Astrocyte of the cerebellum (primary cell): ENCODE data around the gene ADCK2.
"Not testable (repeated sequence)": the region's sequence is repeated elsewhere in the genome, so short reads cannot be mapped to it uniquely, and the experiment has no call there.

ENCODE experiments used
- DNase-seq: peaks from one replicate; pipeline ENCODE4 v3.0.0-alpha.2; 2011; ENCODE audit warnings: low read depth
- H3K4me3 ChIP-seq: 2 replicates; pipeline ENCODE4 v1.5.1; 2011; ENCODE audit warnings: mild to moderate bottlenecking, low read depth, low read length, moderate library complexity
- in situ Hi-C: cut with HindIII; loops from 2 replicates; pipeline ENCODE4 v1.10.0; 2017; ENCODE audit warnings: low sequenced_read_pairs
- TF ChIP-seq, protein P1 (sequence below): IDR thresholded peaks from 2 replicates; pipeline ENCODE4 v1.5.1; 2012; ENCODE audit warnings: low read length, low read depth, moderate library complexity, mild to moderate bottlenecking; ENCODE audit errors: missing control alignments

ADCK2 gene

GRCh38 chr7:140655511-140656408 lies 17.0 kb upstream of the ADCK2 start:
- TF ChIP-seq, protein P1, sequence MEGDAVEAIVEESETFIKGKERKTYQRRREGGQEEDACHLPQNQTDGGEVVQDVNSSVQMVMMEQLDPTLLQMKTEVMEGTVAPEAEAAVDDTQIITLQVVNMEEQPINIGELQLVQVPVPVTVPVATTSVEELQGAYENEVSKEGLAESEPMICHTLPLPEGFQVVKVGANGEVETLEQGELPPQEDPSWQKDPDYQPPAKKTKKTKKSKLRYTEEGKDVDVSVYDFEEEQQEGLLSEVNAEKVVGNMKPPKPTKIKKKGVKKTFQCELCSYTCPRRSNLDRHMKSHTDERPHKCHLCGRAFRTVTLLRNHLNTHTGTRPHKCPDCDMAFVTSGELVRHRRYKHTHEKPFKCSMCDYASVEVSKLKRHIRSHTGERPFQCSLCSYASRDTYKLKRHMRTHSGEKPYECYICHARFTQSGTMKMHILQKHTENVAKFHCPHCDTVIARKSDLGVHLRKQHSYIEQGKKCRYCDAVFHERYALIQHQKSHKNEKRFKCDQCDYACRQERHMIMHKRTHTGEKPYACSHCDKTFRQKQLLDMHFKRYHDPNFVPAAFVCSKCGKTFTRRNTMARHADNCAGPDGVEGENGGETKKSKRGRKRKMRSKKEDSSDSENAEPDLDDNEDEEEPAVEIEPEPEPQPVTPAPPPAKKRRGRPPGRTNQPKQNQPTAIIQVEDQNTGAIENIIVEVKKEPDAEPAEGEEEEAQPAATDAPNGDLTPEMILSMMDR: no peak
- no peak overlapping the region for H3K4me3 ChIP-seq
- in situ Hi-C loops: no loop called here
- no peak for DNase-seq

DNA sequence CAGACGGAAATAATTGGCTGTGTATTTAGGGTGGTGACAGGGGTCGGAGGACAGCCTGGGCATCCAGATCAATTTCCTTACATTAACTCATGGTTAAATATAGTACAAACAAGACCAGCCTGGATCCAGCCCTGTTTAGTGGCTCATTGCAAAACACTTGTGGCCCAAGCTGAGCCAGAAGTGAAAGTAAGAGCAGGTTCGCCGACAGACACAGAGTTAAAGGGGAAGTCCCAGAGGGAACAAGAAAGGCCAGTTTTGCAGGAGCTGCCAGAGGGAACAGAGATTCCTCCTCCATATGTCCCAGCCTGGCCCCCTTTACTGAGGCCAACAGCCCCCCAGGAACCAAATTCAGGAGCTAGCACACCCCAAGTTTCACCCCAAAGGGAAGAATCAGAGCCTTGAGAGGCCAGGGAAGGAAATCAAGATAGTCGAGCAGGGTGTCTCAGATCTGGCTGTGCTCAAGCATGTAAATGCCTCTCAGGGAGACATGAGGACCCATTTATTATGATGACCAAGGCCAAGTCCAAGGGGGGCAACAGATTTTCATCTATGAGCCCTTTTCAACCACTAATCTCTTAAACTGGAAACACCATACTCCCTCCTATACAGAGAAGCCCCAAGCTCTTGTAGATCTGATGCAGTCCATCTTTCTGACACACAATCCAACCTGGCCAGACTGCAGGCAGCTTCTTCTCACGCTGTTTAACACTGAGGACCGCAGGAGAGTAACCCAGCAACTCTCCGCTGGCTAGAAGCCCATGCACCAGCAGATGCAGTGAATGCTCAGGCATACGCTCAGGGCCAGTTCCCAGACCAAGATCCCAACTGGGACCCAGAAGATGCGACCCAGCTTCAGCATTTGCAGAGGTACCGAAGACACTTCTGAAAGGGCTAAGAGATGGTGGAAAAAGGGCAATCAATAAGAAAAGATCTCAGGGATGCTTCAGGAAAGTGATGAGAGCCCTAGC lies 15.9 kb upstream of the ADCK2 start:
- DNase-seq: no peak
- in situ Hi-C loops: no loop called here
- H3K4me3 ChIP-seq: no peak overlapping the region
- TF ChIP-seq, protein P1: no peak

GRCh38 chr7:140657891-140658290 lies 14.9 kb upstream of the ADCK2 start:
- TF ChIP-seq, protein P1: no peak
- no peak for DNase-seq
- no peak overlapping the region for H3K4me3 ChIP-seq
- in situ Hi-C loops: no loop called here

- TF ChIP-seq, protein P1: no peak
- DNase-seq: no peak
- no peak overlapping the region for H3K4me3 ChIP-seq
- in situ Hi-C loops: no loop called here
Observed at GRCh38 chr7:140659856-140660255, 12.9 kb upstream of the ADCK2 start.

DNA sequence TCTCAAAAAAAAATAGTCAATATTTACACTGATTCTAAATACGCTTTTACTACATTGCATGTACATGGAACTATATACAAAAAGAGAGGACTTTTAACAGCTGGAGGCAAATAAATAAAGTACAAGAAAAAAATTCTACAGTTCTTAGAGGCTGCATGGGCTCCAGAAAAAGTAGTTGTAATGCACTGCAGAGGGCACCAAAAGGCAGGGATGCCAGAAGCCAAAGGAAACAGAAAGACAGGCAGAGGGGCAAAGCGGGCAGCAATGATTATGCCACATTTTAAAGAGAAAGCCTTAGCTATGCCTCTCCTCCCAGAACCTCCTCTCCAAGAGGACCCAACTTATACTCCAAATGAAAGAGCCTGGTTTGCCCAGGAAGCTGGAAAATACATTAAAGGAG lies 11.6 kb upstream of the ADCK2 start:
- TF ChIP-seq, protein P1: peak; percentile 18
- no peak for DNase-seq
- in situ Hi-C loops: no loop called here
- H3K4me3 ChIP-seq: no peak overlapping the region

DNA sequence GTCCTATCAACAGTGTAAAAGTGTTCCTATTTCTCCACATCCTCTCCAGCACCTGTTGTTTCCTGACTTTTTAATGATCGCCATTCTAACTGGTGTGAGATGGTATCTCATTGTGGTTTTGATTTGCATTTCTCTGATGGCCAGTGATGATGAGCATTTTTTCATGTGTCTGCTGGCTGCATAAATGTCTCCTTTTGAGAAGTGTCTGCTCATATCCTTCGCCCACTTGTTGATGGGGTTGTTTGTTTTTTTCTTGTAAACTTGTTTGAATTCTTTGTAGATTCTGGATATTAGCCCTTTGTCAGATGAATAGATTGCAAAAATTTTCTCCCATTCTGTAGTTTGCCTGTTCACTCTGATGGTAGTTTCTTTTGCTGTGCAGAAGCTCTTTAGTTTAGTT lies 9.8 kb upstream of the ADCK2 start:
- in situ Hi-C loops, DNase-seq, H3K4me3 ChIP-seq: not testable (repeated sequence)
